ENCODE measurements around the gene PTH2. TPM values are rescaled to one million over a fixed set of nuclear protein-coding genes. Genes with fewer than 3 reads are reported as not detected.
"Not testable (repeated sequence)": the region's sequence is repeated elsewhere in the genome, so short reads cannot be mapped to it uniquely, and the experiment has no call there.

Gene PTH2
- total RNA-seq, 2 donors from 2014 or later = not detected

- WGBS, 2 donors = 71 to 75% methylated on average over 3 of the region's 3 CpGs
- H3K27me3 ChIP-seq = peaks cover 0 to 11% of the 10 kb centered on the region in 2 donors
- H3K4me3 ChIP-seq = no peak overlapping the region
- intact Hi-C loops (cut with DNase I) = no loop called here
- H3K36me3 ChIP-seq (replicated peaks in 1 of 2; ENCODE audit: insufficient read depth in 1 of 2, low read depth in 2 of 2) = no peaks in the 10 kb centered on the region
- ATAC-seq = no peak
- no peak for DNase-seq
- H3K9me3 ChIP-seq = no peaks in the 10 kb centered on the region
- no peak overlapping the region for H3K27ac ChIP-seq
- H3K4me1 ChIP-seq = peaks cover 26% of the 10 kb centered on the region
- TF ChIP-seq CTCF (IDR thresholded peaks at IDR 0.05) (no peak), POLR2A (IDR thresholded peaks at IDR 0.05) (no peak)
Observed at GRCh38 chr19:49445997-49446396, 22.8 kb upstream of the PTH2 start.

GRCh38 chr19:49444100-49444700 lies 21.0 kb upstream of the PTH2 start:
- TF ChIP-seq POLR2A (IDR thresholded peaks at IDR 0.05) = peak in 1 of 3 donors; percentile 2
- 47 to 73% methylated on average over 5 of the region's 5 CpGs for WGBS, 2 donors
- Histone ChIP-seq H3K4me1 (peaks cover 17% of the 10 kb centered on the region), H3K27me3 (peaks cover 0 to 24% of the 10 kb centered on the region in 2 donors)
- intact Hi-C loops (cut with DNase I) = loop anchor here (5.0 kb wide), 1 partner anchor 52 kb away; no protein-coding TSS in a partner anchor
- not testable (repeated sequence) for H3K36me3 ChIP-seq (replicated peaks in 1 of 2; ENCODE audit: insufficient read depth in 1 of 2, low read depth in 2 of 2); H3K27ac ChIP-seq; H3K4me3 ChIP-seq; DNase-seq; ATAC-seq; H3K9me3 ChIP-seq

DNA sequence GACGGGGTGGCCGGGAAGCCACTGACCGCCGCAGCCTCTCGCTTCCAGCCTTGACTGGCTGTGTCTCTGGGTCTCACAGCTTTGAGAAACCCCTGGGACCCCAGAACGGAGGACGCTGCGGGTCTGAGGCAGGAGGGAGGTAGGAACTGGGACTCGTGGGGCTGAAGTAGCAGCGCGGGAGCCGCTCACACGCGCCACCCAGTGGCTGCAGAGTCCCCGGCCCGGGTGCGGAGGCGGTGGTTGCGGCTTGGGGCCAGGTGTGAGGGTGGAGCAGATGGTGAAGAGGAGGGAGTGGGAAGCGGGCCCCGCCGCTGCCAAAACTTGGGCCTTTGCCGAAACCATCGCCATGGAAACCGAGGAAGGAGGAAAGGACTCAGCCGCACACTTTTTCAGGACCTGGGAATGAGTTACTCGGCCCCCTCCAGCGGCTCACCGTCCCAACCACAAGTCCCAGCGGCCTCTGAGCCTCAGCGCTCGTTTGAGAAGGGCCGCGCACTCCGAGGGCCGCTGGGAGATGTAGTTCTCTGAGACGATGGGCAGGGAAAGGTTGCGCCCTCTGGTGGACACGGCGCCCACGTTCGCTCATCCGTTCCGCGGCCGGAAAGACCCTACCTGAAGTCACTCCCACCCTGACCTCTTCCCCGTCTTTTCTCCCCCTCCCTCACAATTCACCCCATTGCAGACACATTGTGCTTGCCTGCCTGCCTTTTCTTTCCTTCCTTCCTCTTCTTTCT lies 20.3 kb upstream of the PTH2 start:
- Histone ChIP-seq H3K36me3 (replicated peaks in 1 of 2; ENCODE audit: insufficient read depth in 1 of 2, low read depth in 2 of 2) (no peaks in the 10 kb centered on the region), H3K27me3 (peaks cover 0 to 30% of the 10 kb centered on the region in 2 donors), H3K4me3 (peak overlapping the region; percentile 20 to 25), H3K9me3 (no peaks in the 10 kb centered on the region), H3K4me1 (peaks cover 15% of the 10 kb centered on the region), H3K27ac (peak overlapping the region in 3 of 4 donors; percentile 28 to 73 (median 59))
- peak; percentile 90 for ATAC-seq
- WGBS, 2 donors = 0% methylated on average over 8 to 47 of the region's 47 CpGs
- peak; percentile 95 to 97 (median 96) for DNase-seq
- intact Hi-C loops (cut with DNase I) = loop anchor here (5.0 kb wide), 1 partner anchor 51 kb away; no protein-coding TSS in a partner anchor
- TF ChIP-seq CTCF (IDR thresholded peaks at IDR 0.05) = peak; percentile 63 to 98 (median 87)
- peak in 2 of 3 donors; percentile 0 to 17 for TF ChIP-seq POLR2A (IDR thresholded peaks at IDR 0.05)

DNA sequence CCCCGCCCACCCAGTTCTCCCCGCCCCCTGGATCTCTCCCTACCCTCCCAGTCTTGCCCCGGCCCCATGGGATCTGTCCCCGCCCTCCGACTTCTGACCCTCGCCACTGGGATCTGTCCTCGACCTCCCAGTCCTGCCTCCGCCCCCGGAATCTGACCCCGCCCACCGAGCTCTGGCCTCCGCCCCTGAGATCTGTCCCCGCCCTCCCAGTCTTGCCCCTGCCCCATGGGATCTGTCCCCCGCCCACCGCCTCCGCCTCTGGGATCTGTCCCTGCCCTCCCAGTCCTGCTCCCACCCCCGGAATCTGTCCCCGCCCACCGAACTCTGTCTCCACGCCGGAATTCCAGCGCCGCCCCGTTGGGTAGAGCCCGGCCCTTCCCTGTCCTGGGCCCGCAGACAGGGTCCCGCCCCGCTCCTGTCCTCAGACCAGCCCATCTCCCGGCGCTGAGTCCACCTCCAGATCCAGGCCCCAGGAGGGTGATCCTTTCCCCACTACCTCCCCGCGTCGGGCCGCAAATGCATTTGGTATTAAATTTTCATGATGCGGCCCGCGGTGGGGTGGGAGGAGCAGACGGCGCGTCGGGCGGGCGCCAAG lies 19.6 kb upstream of the PTH2 start:
- intact Hi-C loops (cut with DNase I) = loop anchor here (5.0 kb wide), 1 partner anchor 51 kb away; no protein-coding TSS in a partner anchor
- no peak for TF ChIP-seq CTCF (IDR thresholded peaks at IDR 0.05)
- TF ChIP-seq POLR2A (IDR thresholded peaks at IDR 0.05) = no peak
- WGBS, 2 donors = 1 to 3% methylated on average over 29 to 43 of the region's 43 CpGs
- Histone ChIP-seq H3K4me1 (peaks cover 15% of the 10 kb centered on the region), H3K36me3 (replicated peaks in 1 of 2; ENCODE audit: insufficient read depth in 1 of 2, low read depth in 2 of 2) (no peaks in the 10 kb centered on the region), H3K4me3 (peak overlapping the region; percentile 20 to 25), H3K27me3 (peaks cover 0 to 30% of the 10 kb centered on the region in 2 donors), H3K27ac (peak overlapping the region in 3 of 4 donors; percentile 28 to 73 (median 59)), H3K9me3 (no peaks in the 10 kb centered on the region)
- DNase-seq = peak; percentile 90 to 95 (median 93)
- peak; percentile 66 for ATAC-seq

DNA sequence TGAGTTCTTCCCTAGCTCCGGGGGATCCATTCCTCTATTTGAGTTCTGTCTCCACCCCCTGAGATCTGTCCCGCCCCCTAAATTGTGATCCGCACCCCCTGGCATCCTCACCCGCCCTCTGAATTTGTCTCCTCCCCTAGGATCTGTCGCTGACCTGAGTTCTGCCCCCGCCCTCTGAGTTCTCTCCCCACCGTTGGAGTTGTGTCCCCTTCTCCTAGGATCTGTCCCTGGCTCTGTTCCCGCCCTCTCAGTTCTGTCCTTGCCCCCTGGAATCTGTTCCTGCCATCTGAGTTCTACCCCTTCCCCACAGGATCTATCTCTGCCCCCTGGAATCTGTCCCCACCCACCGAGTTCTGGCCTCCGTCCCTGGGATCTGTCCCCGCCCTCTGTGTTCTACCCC lies 19.1 kb upstream of the PTH2 start:
- peaks cover 0 to 30% of the 10 kb centered on the region in 2 donors for H3K27me3 ChIP-seq

More for the DNA sequence above, 19.1 kb upstream of the PTH2 start:
- Histone ChIP-seq H3K36me3 (replicated peaks in 1 of 2; ENCODE audit: insufficient read depth in 1 of 2, low read depth in 2 of 2) (no peaks in the 10 kb centered on the region), H3K9me3 (no peaks in the 10 kb centered on the region), H3K4me1 (peaks cover 15% of the 10 kb centered on the region), H3K4me3 (no peak overlapping the region), H3K27ac (no peak overlapping the region)
- TF ChIP-seq CTCF (IDR thresholded peaks at IDR 0.05) = no peak
- DNase-seq = peak in 2 of 4 donors; percentile 29 to 34
- intact Hi-C loops (cut with DNase I) = loop anchor here (5.0 kb wide), 1 partner anchor 50 kb away; no protein-coding TSS in a partner anchor
- ATAC-seq = no peak
- 1 to 5% methylated on average over 11 of the region's 11 CpGs for WGBS, 2 donors

Data from body of pancreas (tissue), 4 donors.